Cortex of kidney (tissue), 1 donor: ENCODE data around the gene TMEFF2.
"Not testable (repeated sequence)": the region's sequence is repeated elsewhere in the genome, so short reads cannot be mapped to it uniquely, and the experiment has no call there.

Experiments used
- DNase-seq: peaks from one replicate; lab custom pipeline; 2025; lab: John Stamatoyannopoulos, UW

Gene TMEFF2

GRCh38 chr2:191931329-191931728, 263.4 kb downstream of the TMEFF2 start:
- DNase-seq: no peak

- no peak for DNase-seq
Observed at GRCh38 chr2:191930205-191930604, 264.5 kb downstream of the TMEFF2 start.

- DNase-seq: no peak
Observed at GRCh38 chr2:191929288-191929687, 265.4 kb downstream of the TMEFF2 start.

- DNase-seq: no peak
Observed at GRCh38 chr2:191927991-191928390, 266.7 kb downstream of the TMEFF2 start.

- no peak for DNase-seq
Observed at GRCh38 chr2:191927319-191927867, 267.3 kb downstream of the TMEFF2 start.

GRCh38 chr2:191926671-191927070, 268.1 kb downstream of the TMEFF2 start:
- DNase-seq: no peak

GRCh38 chr2:191923652-191923997, 271.1 kb downstream of the TMEFF2 start:
- no peak for DNase-seq

GRCh38 chr2:191922736-191923651, 271.7 kb downstream of the TMEFF2 start:
- DNase-seq: no peak

- not testable (repeated sequence) for DNase-seq
Observed at GRCh38 chr2:191921650-191922049, 273.1 kb downstream of the TMEFF2 start.

- no peak for DNase-seq
Observed at GRCh38 chr2:191920502-191920901, 274.2 kb downstream of the TMEFF2 start.

- no peak for DNase-seq
Observed at GRCh38 chr2:191917967-191918651, 276.6 kb downstream of the TMEFF2 start.

- DNase-seq: no peak
Observed at GRCh38 chr2:191917430-191917881, 277.3 kb downstream of the TMEFF2 start.

- DNase-seq: no peak
Observed at GRCh38 chr2:191916826-191917225, 277.9 kb downstream of the TMEFF2 start.

GRCh38 chr2:191915750-191916149, 279.0 kb downstream of the TMEFF2 start:
- no peak for DNase-seq

GRCh38 chr2:191913796-191914195, 280.9 kb downstream of the TMEFF2 start:
- DNase-seq: no peak

GRCh38 chr2:191912764-191913163, 282.0 kb downstream of the TMEFF2 start:
- DNase-seq: no peak

- DNase-seq: no peak
Observed at GRCh38 chr2:191910518-191910917, 284.2 kb downstream of the TMEFF2 start.

GRCh38 chr2:191908874-191909273, 285.9 kb downstream of the TMEFF2 start:
- no peak for DNase-seq

GRCh38 chr2:191907545-191907944, 287.2 kb downstream of the TMEFF2 start:
- DNase-seq: no peak

- no peak for DNase-seq
Observed at GRCh38 chr2:191907091-191907490, 287.6 kb downstream of the TMEFF2 start.

- no peak for DNase-seq
Observed at GRCh38 chr2:191905336-191905735, 289.4 kb downstream of the TMEFF2 start.

GRCh38 chr2:191901031-191901430, 293.7 kb downstream of the TMEFF2 start:
- DNase-seq: no peak

- no peak for DNase-seq
Observed at GRCh38 chr2:191899410-191899809, 295.3 kb downstream of the TMEFF2 start.
